GM12878 (cell line): ENCODE data around the gene TXNDC17.

Experiments used
- CHD2 ChIP-seq: IDR thresholded peaks from 2 replicates; pipeline ENCODE4 v1.6.1; 2011; ENCODE audit warnings: low read depth, low read length, improper control_type of control experiment, borderline replicate concordance
- EGR1 ChIP-seq, 2 experiments: IDR thresholded peaks; 1 replicate in 1 of 2; 2 replicates in 1 of 2; pipeline ENCODE4 v1.6.1; 2011 to 2012; ENCODE audit warnings: low read depth in 2 of 2, low read length in 2 of 2, borderline replicate concordance in 1 of 2, mild to moderate bottlenecking in 1 of 2, moderate library complexity in 1 of 2
- EP300 ChIP-seq, 2 experiments: fragments of 150-350 bp in 1 of 2; IDR thresholded peaks; 2 replicates each; pipeline ENCODE4 v1.6.1; 2011 to 2012; ENCODE audit warnings: low read depth in 2 of 2, low read length in 2 of 2, borderline replicate concordance in 1 of 2, improper control_type of control experiment in 1 of 2, inconsistent platforms in 1 of 2; ENCODE audit not compliant: control insufficient read depth in 1 of 2
- EZH2 ChIP-seq: IDR thresholded peaks from 2 replicates; pipeline ENCODE4 v1.6.1; 2012; ENCODE audit warnings: low read depth, mild to moderate bottlenecking, control low read depth, inconsistent platforms, low read length, borderline replicate concordance; ENCODE audit not compliant: control insufficient read depth
- GABPA ChIP-seq: IDR thresholded peaks from 2 replicates; pipeline ENCODE4 v1.6.1; 2014; ENCODE audit warnings: antibody characterized with exemption, low read depth, mild to moderate bottlenecking, inconsistent platforms
- POLR2A ChIP-seq: IDR thresholded peaks from 2 replicates; pipeline ENCODE4 v1.6.1; 2011; ENCODE audit warnings: low read depth, mild to moderate bottlenecking, low read length
- POLR2AphosphoS2 ChIP-seq: IDR thresholded peaks from 2 replicates; pipeline ENCODE4 v1.6.1; 2011; ENCODE audit warnings: low read depth, mild to moderate bottlenecking, low read length, improper control_type of control experiment, moderate library complexity
- POLR2AphosphoS5 ChIP-seq: IDR thresholded peaks from 2 replicates; pipeline ENCODE4 v1.6.1; 2011; ENCODE audit warnings: mild to moderate bottlenecking, low read length, inconsistent platforms
- YY1 ChIP-seq: IDR thresholded peaks from 2 replicates; pipeline ENCODE4 v1.6.1; 2011; ENCODE audit warnings: low read depth, mild to moderate bottlenecking, low read length
- ZNF274 ChIP-seq: IDR thresholded peaks from one replicate; pipeline ENCODE4 v1.8.0; 2011; ENCODE audit not compliant: insufficient read length, insufficient read depth
- TF ChIP-seq, protein P1 (sequence below): fragments of 450-650 bp; IDR thresholded peaks from 2 replicates; pipeline ENCODE4 v1.6.1; 2017; ENCODE audit warnings: mild to moderate bottlenecking, moderate library complexity
- TF ChIP-seq, protein P2 (sequence below): IDR thresholded peaks from 2 replicates; pipeline ENCODE4 v1.6.1; 2012; ENCODE audit warnings: low read depth, low read length, improper control_type of control experiment
- TF ChIP-seq, protein P3 (sequence below), 3 experiments: IDR thresholded peaks in 2 of 3; conservative IDR thresholded peaks in 1 of 3; 2 replicates each; pipeline ENCODE4 v1.5.1; 2011; ENCODE audit warnings: low read depth in 3 of 3, low read length in 3 of 3, mild to moderate bottlenecking in 3 of 3, control low read depth in 2 of 3, moderate library complexity in 2 of 3, inconsistent platforms in 1 of 3, mixed read lengths in 1 of 3; ENCODE audit not compliant: control insufficient read depth in 2 of 3, insufficient read depth in 1 of 3; ENCODE audit errors: extremely low read depth in 1 of 3

DNA sequence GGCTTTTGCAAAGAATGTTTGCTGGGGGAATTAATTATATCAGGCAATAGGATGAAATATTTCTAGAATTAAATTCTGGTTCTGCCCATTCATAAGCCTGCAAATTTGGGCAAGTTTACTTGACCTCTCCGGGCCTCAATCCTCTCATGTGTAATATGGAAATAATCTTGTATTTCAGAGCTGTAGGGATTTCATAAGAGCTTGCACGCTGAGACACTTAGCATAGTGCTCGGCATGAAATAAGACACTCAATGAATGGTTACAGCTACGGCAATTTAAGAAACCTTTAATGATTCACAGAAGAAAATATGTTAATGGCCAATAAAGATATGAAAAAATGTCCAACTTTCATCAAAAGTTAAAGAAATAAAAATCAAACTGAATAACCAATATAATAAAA is 43.9 kb upstream of the TXNDC17 start:
- TF ChIP-seq, protein P1, sequence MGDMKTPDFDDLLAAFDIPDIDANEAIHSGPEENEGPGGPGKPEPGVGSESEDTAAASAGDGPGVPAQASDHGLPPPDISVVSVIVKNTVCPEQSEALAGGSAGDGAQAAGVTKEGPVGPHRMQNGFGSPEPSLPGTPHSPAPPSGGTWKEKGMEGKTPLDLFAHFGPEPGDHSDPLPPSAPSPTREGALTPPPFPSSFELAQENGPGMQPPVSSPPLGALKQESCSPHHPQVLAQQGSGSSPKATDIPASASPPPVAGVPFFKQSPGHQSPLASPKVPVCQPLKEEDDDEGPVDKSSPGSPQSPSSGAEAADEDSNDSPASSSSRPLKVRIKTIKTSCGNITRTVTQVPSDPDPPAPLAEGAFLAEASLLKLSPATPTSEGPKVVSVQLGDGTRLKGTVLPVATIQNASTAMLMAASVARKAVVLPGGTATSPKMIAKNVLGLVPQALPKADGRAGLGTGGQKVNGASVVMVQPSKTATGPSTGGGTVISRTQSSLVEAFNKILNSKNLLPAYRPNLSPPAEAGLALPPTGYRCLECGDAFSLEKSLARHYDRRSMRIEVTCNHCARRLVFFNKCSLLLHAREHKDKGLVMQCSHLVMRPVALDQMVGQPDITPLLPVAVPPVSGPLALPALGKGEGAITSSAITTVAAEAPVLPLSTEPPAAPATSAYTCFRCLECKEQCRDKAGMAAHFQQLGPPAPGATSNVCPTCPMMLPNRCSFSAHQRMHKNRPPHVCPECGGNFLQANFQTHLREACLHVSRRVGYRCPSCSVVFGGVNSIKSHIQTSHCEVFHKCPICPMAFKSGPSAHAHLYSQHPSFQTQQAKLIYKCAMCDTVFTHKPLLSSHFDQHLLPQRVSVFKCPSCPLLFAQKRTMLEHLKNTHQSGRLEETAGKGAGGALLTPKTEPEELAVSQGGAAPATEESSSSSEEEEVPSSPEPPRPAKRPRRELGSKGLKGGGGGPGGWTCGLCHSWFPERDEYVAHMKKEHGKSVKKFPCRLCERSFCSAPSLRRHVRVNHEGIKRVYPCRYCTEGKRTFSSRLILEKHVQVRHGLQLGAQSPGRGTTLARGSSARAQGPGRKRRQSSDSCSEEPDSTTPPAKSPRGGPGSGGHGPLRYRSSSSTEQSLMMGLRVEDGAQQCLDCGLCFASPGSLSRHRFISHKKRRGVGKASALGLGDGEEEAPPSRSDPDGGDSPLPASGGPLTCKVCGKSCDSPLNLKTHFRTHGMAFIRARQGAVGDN, result no peak
- TF ChIP-seq, protein P2, sequence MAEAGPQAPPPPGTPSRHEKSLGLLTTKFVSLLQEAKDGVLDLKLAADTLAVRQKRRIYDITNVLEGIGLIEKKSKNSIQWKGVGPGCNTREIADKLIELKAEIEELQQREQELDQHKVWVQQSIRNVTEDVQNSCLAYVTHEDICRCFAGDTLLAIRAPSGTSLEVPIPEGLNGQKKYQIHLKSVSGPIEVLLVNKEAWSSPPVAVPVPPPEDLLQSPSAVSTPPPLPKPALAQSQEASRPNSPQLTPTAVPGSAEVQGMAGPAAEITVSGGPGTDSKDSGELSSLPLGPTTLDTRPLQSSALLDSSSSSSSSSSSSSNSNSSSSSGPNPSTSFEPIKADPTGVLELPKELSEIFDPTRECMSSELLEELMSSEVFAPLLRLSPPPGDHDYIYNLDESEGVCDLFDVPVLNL, result no peak
- no peak for TF ChIP-seq CHD2
- no peak for TF ChIP-seq POLR2AphosphoS2
- TF ChIP-seq, protein P3, sequence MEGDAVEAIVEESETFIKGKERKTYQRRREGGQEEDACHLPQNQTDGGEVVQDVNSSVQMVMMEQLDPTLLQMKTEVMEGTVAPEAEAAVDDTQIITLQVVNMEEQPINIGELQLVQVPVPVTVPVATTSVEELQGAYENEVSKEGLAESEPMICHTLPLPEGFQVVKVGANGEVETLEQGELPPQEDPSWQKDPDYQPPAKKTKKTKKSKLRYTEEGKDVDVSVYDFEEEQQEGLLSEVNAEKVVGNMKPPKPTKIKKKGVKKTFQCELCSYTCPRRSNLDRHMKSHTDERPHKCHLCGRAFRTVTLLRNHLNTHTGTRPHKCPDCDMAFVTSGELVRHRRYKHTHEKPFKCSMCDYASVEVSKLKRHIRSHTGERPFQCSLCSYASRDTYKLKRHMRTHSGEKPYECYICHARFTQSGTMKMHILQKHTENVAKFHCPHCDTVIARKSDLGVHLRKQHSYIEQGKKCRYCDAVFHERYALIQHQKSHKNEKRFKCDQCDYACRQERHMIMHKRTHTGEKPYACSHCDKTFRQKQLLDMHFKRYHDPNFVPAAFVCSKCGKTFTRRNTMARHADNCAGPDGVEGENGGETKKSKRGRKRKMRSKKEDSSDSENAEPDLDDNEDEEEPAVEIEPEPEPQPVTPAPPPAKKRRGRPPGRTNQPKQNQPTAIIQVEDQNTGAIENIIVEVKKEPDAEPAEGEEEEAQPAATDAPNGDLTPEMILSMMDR (IDR thresholded peaks at IDR 0.05 in 2 of 3, conservative IDR thresholded peaks at IDR 0.05 in 1 of 3; ENCODE audit: control insufficient read depth in 2 of 3, extremely low read depth in 1 of 3, insufficient read depth in 1 of 3, low read depth in 3 of 3, low read length in 3 of 3), result no peak
- TF ChIP-seq POLR2A, result no peak
- no peak for TF ChIP-seq POLR2AphosphoS5
- TF ChIP-seq EP300 (IDR thresholded peaks at IDR 0.05; ENCODE audit: borderline replicate concordance in 1 of 2, control insufficient read depth in 1 of 2, low read depth in 2 of 2, low read length in 2 of 2), result no peak
- no peak for TF ChIP-seq YY1
- TF ChIP-seq GABPA, result no peak
- no peak for TF ChIP-seq EZH2
- TF ChIP-seq EGR1 (IDR thresholded peaks at IDR 0.05; ENCODE audit: borderline replicate concordance in 1 of 2, low read depth in 2 of 2, low read length in 2 of 2), result no peak
- TF ChIP-seq ZNF274, result no peak
